Liver (tissue), 9 donors: ENCODE measurements around the gene VASH1. TPM values are rescaled to one million over a fixed set of nuclear protein-coding genes. Genes with fewer than 3 reads are reported as not detected.

Experiments used
- DNase-seq: peaks from one replicate; pipeline ENCODE4 v3.0.0-alpha.2; 2017; ENCODE audit warnings: low spot score
- H3K27ac ChIP-seq, 2 donors: one replicate each; pipeline ENCODE4 v1.7.0; 2013; ENCODE audit warnings: inconsistent platforms in 2 of 2, low read length in 2 of 2, control low read depth in 1 of 2, low read depth in 1 of 2, mild to moderate bottlenecking in 1 of 2
- H3K27me3 ChIP-seq, 4 donors: one replicate each; pipeline versions ENCODE4 v1.6.1 to v1.7.0; 2013; ENCODE audit warnings: low read length in 3 of 4, inconsistent platforms in 1 of 4, mild to moderate bottlenecking in 1 of 4, moderate library complexity in 1 of 4; ENCODE audit not compliant: control insufficient read depth in 4 of 4, insufficient read depth in 4 of 4
- H3K36me3 ChIP-seq, 4 donors: one replicate each; pipeline versions ENCODE4 v1.6.1 to v1.7.0; 2013; ENCODE audit warnings: low read length in 3 of 4, mild to moderate bottlenecking in 3 of 4, low read depth in 1 of 4, moderate library complexity in 1 of 4; ENCODE audit not compliant: control insufficient read depth in 4 of 4, insufficient read depth in 3 of 4
- H3K4me1 ChIP-seq, 4 donors: one replicate each; pipeline versions ENCODE4 v1.6.1 to v1.7.0; 2013; ENCODE audit warnings: low read length in 3 of 4, mild to moderate bottlenecking in 3 of 4, moderate library complexity in 1 of 4; ENCODE audit not compliant: control insufficient read depth in 4 of 4, insufficient read depth in 4 of 4
- H3K4me3 ChIP-seq, 3 donors: one replicate each; pipeline versions ENCODE4 v1.6.1 to v1.7.0; 2013; ENCODE audit warnings: low read length in 3 of 3, control low read depth in 1 of 3, low read depth in 1 of 3, mild to moderate bottlenecking in 1 of 3
- H3K9ac ChIP-seq, 2 donors: one replicate each; pipeline ENCODE4 v1.7.0; 2013; ENCODE audit warnings: low read length in 2 of 2, mild to moderate bottlenecking in 2 of 2, moderate library complexity in 2 of 2, control low read depth in 1 of 2, low read depth in 1 of 2
- H3K9me3 ChIP-seq, 4 donors: one replicate each; pipeline versions ENCODE4 v1.6.1 to v1.7.0; 2013; ENCODE audit warnings: low read length in 3 of 4; ENCODE audit not compliant: control insufficient read depth in 4 of 4
- ATF3 ChIP-seq: IDR thresholded peaks from 2 replicates; pipeline ENCODE4 v1.6.1; 2016; ENCODE audit warnings: antibody characterized with exemption
- CTCF ChIP-seq: fragments of 150-350 bp; IDR thresholded peaks from 2 replicates; pipeline ENCODE4 v1.5.1; 2017; ENCODE audit warnings: improper control_type of control experiment, low read depth, low read length; ENCODE audit not compliant: missing input control
- EGR1 ChIP-seq, 2 donors: IDR thresholded peaks; 2 replicates each; pipeline ENCODE4 v1.6.1; 2016 to 2018; ENCODE audit warnings: antibody characterized with exemption in 2 of 2, low read depth in 2 of 2
- FOXA1 ChIP-seq: IDR thresholded peaks from 2 replicates; pipeline ENCODE4 v1.6.1; 2016; ENCODE audit warnings: antibody characterized with exemption
- FOXA2 ChIP-seq: IDR thresholded peaks from 2 replicates; pipeline ENCODE4 v1.6.1; 2016; ENCODE audit warnings: antibody characterized with exemption
- GABPA ChIP-seq, 2 donors: IDR thresholded peaks in 1 of 2; conservative IDR thresholded peaks in 1 of 2; 2 replicates each; pipeline ENCODE4 v1.6.1; 2016; ENCODE audit warnings: antibody characterized with exemption in 2 of 2, mild to moderate bottlenecking in 1 of 2, moderate library complexity in 1 of 2
- HNF4A ChIP-seq, 2 donors: conservative IDR thresholded peaks; 2 replicates each; pipeline ENCODE4 v1.6.1; 2016; ENCODE audit warnings: antibody characterized with exemption in 2 of 2, mild to moderate bottlenecking in 2 of 2
- HNF4G ChIP-seq: IDR thresholded peaks from 2 replicates; pipeline ENCODE4 v1.6.1; 2016; ENCODE audit warnings: antibody characterized with exemption
- JUND ChIP-seq, 2 donors: IDR thresholded peaks; 2 replicates each; pipeline ENCODE4 v1.6.1; 2016; ENCODE audit warnings: antibody characterized with exemption in 2 of 2
- MAX ChIP-seq: IDR thresholded peaks from 2 replicates; pipeline ENCODE4 v1.6.1; 2016; ENCODE audit warnings: antibody characterized with exemption
- NR2F2 ChIP-seq: IDR thresholded peaks from 2 replicates; pipeline ENCODE4 v1.6.1; 2016; ENCODE audit warnings: antibody characterized with exemption
- REST ChIP-seq: IDR thresholded peaks from 2 replicates; pipeline ENCODE4 v1.6.1; 2016; ENCODE audit warnings: antibody characterized with exemption, mild to moderate bottlenecking
- RXRA ChIP-seq, 2 donors: IDR thresholded peaks; 2 replicates each; pipeline ENCODE4 v1.6.1; 2017 to 2018; ENCODE audit warnings: antibody characterized with exemption in 2 of 2, mild to moderate bottlenecking in 1 of 2
- SP1 ChIP-seq: IDR thresholded peaks from 2 replicates; pipeline ENCODE4 v1.6.1; 2018; ENCODE audit warnings: antibody characterized with exemption, mild to moderate bottlenecking
- TAF1 ChIP-seq: conservative IDR thresholded peaks from 2 replicates; pipeline ENCODE4 v1.6.1; 2016; ENCODE audit warnings: antibody characterized with exemption, mild to moderate bottlenecking
- YY1 ChIP-seq: IDR thresholded peaks from 2 replicates; pipeline ENCODE4 v1.6.1; 2016; ENCODE audit warnings: antibody characterized with exemption, mild to moderate bottlenecking
- ZBTB33 ChIP-seq: IDR thresholded peaks from 2 replicates; pipeline ENCODE4 v1.6.1; 2016; ENCODE audit warnings: antibody characterized with exemption
- WGBS: extraction: QIAGEN DNeasy Blood & Tissue Kit; methylation state at CpG from one replicate; pipeline ENCODE4 v1.1.7; 2013; 5-methylcytosine and 5-hydroxymethylcytosine counted together
- polyA plus RNA-seq, 2 donors: library from polyadenylated mRNA; stranded (reverse) in 1 of 2; unstranded in 1 of 2; fragments of 200-250 nt in 1 of 2; fragments of >200 nt in 1 of 2; fragmentation: Nextera tagmentation in 1 of 2; extraction: Ambion mirVana in 1 of 2; gene quantifications; one replicate each; pipeline versions ENCODE4 v1.2.1 to v1.2.3, GENCODE V29; 2013 to 2015
- total RNA-seq, 2 donors: library from RNA; depleted of rRNA; stranded (reverse); fragments of >200 nt; gene quantifications; one replicate each; pipeline ENCODE4 v1.2.3, GENCODE V29; 2014
- donor health status: healthy.
- donor health status: healthy.
- donor health status: healthy.
- donor health status: healthy.
- donor health status: healthy.

The VASH1 gene
- total and polyA plus RNA-seq, 4 donors, result 0.94 to 5.9 (median 4.3) TPM

GRCh38 chr14:76806446-76806845 is 45.2 kb downstream of the VASH1 start:
- WGBS, result 94% methylated on average over 12 of the region's 12 CpGs
- TF ChIP-seq HNF4A (conservative IDR thresholded peaks at IDR 0.05) (no peak), JUND (IDR thresholded peaks at IDR 0.05) (no peak), SP1 (no peak), FOXA2 (no peak), MAX (no peak), ATF3 (no peak), HNF4G (no peak), REST (no peak), ZBTB33 (no peak), CTCF (no peak), TAF1 (no peak), EGR1 (IDR thresholded peaks at IDR 0.05; ENCODE audit: low read depth in 2 of 2) (no peak), GABPA (IDR thresholded peaks at IDR 0.05 in 1 of 2, conservative IDR thresholded peaks at IDR 0.05 in 1 of 2) (no peak), NR2F2 (no peak), RXRA (IDR thresholded peaks at IDR 0.05) (no peak)
- Histone ChIP-seq H3K4me3 (no peak overlapping the region), H3K36me3 (peaks cover 8 to 63% (median 56%) of the 10 kb centered on the region in 4 donors), H3K4me1 (peaks cover 0 to 17% (median 10%) of the 10 kb centered on the region in 4 donors), H3K27me3 (no peaks in the 10 kb centered on the region), H3K27ac (no peak overlapping the region), H3K9me3 (no peaks in the 10 kb centered on the region), H3K9ac (no peak overlapping the region)
- no peak for DNase-seq

- no peak overlapping the region for H3K27ac ChIP-seq
- TF ChIP-seq ZBTB33 (no peak), YY1 (no peak), CTCF (no peak), TAF1 (no peak), GABPA (IDR thresholded peaks at IDR 0.05 in 1 of 2, conservative IDR thresholded peaks at IDR 0.05 in 1 of 2) (no peak), ATF3 (no peak), EGR1 (IDR thresholded peaks at IDR 0.05; ENCODE audit: low read depth in 2 of 2) (no peak), FOXA1 (no peak), HNF4A (conservative IDR thresholded peaks at IDR 0.05) (no peak)
Observed at GRCh38 chr14:76808011-76808410, 46.7 kb downstream of the VASH1 start.

More at GRCh38 chr14:76808011-76808410, 46.7 kb downstream of the VASH1 start:
- 96% methylated on average over 1 of the region's 1 CpG for WGBS
- H3K36me3 ChIP-seq, result peaks cover 5 to 52% (median 47%) of the 10 kb centered on the region in 4 donors
- no peak for DNase-seq
- no peak overlapping the region for H3K4me3 ChIP-seq
- no peaks in the 10 kb centered on the region for H3K9me3 ChIP-seq
- H3K4me1 ChIP-seq, result peaks cover under 1 to 20% (median 13%) of the 10 kb centered on the region in 4 donors
- H3K27me3 ChIP-seq, result no peaks in the 10 kb centered on the region
- no peak overlapping the region for H3K9ac ChIP-seq
